ENCODE results near the gene PCNX2. TPM values are rescaled to one million over a fixed set of nuclear protein-coding genes. Genes with fewer than 3 reads are reported as not detected.

PCNX2 gene
- 10 to 100 TPM; 11.6 to 18.9 (median 16.2) TPM for polyA plus RNA-seq (ENCODE audit: insufficient read length in 4 of 4)

GRCh38 chr1:233295237-233295974, at the start of gene PCNX2:
PCNX2 (minus strand) TSS chr1:233295725; CDS start chr1:233295478, 247 bp downstream.
- DNase-seq (ENCODE audit: low read depth in 4 of 4, low spot score in 3 of 4): peak in 2 of 4 donors; percentile 6 to 52

- DNase-seq (ENCODE audit: low read depth in 4 of 4, low spot score in 3 of 4): no peak
Observed at GRCh38 chr1:233343262-233343661, 47.7 kb upstream of the PCNX2 start.

- no peak for DNase-seq (ENCODE audit: low read depth in 4 of 4, low spot score in 3 of 4)
Observed at GRCh38 chr1:233342086-233342485, 46.6 kb upstream of the PCNX2 start.

- no peak for DNase-seq (ENCODE audit: low read depth in 4 of 4, low spot score in 3 of 4)
Observed at GRCh38 chr1:233340966-233341516, 45.5 kb upstream of the PCNX2 start.

- DNase-seq (ENCODE audit: low read depth in 4 of 4, low spot score in 3 of 4): no peak
Observed at GRCh38 chr1:233340031-233340555, 44.6 kb upstream of the PCNX2 start.

- DNase-seq (ENCODE audit: low read depth in 4 of 4, low spot score in 3 of 4): no peak
Observed at GRCh38 chr1:233338102-233338501, 42.6 kb upstream of the PCNX2 start.

- no peak for DNase-seq (ENCODE audit: low read depth in 4 of 4, low spot score in 3 of 4)
Observed at GRCh38 chr1:233337505-233337904, 42.0 kb upstream of the PCNX2 start.

- DNase-seq (ENCODE audit: low read depth in 4 of 4, low spot score in 3 of 4): no peak
Observed at GRCh38 chr1:233336554-233337456, 41.3 kb upstream of the PCNX2 start.

- no peak for DNase-seq (ENCODE audit: low read depth in 4 of 4, low spot score in 3 of 4)
Observed at GRCh38 chr1:233334092-233334491, 38.6 kb upstream of the PCNX2 start.

GRCh38 chr1:233333086-233333485, 37.6 kb upstream of the PCNX2 start:
- no peak for DNase-seq (ENCODE audit: low read depth in 4 of 4, low spot score in 3 of 4)

- no peak for DNase-seq (ENCODE audit: low read depth in 4 of 4, low spot score in 3 of 4)
Observed at GRCh38 chr1:233331676-233332519, 36.4 kb upstream of the PCNX2 start.

- DNase-seq (ENCODE audit: low read depth in 4 of 4, low spot score in 3 of 4): no peak
Observed at GRCh38 chr1:233328142-233328921, 32.8 kb upstream of the PCNX2 start.

- DNase-seq (ENCODE audit: low read depth in 4 of 4, low spot score in 3 of 4): peak in 1 of 4 donors; percentile 28
Observed at GRCh38 chr1:233327651-233328141, 32.2 kb upstream of the PCNX2 start, which contains the start of gene MAP3K21. MAP3K21 (plus strand) TSS chr1:233327724; CDS start chr1:233328029, 305 bp downstream.

- peak in 3 of 4 donors; percentile 60 to 79 (median 77) for DNase-seq (ENCODE audit: low read depth in 4 of 4, low spot score in 3 of 4)
Observed at GRCh38 chr1:233326811-233327650, 31.5 kb upstream of the PCNX2 start.

- DNase-seq (ENCODE audit: low read depth in 4 of 4, low spot score in 3 of 4): no peak
Observed at GRCh38 chr1:233326319-233326718, 30.8 kb upstream of the PCNX2 start.

- DNase-seq (ENCODE audit: low read depth in 4 of 4, low spot score in 3 of 4): no peak
Observed at GRCh38 chr1:233323718-233324117, 28.2 kb upstream of the PCNX2 start.

- DNase-seq (ENCODE audit: low read depth in 4 of 4, low spot score in 3 of 4): no peak
Observed at GRCh38 chr1:233320023-233320422, 24.5 kb upstream of the PCNX2 start.

GRCh38 chr1:233319272-233319671, 23.7 kb upstream of the PCNX2 start:
- no peak for DNase-seq (ENCODE audit: low read depth in 4 of 4, low spot score in 3 of 4)

Measured in left renal pelvis (tissue), 4 donors.